ENCODE results near the gene TNFAIP1.

The TNFAIP1 gene

DNA sequence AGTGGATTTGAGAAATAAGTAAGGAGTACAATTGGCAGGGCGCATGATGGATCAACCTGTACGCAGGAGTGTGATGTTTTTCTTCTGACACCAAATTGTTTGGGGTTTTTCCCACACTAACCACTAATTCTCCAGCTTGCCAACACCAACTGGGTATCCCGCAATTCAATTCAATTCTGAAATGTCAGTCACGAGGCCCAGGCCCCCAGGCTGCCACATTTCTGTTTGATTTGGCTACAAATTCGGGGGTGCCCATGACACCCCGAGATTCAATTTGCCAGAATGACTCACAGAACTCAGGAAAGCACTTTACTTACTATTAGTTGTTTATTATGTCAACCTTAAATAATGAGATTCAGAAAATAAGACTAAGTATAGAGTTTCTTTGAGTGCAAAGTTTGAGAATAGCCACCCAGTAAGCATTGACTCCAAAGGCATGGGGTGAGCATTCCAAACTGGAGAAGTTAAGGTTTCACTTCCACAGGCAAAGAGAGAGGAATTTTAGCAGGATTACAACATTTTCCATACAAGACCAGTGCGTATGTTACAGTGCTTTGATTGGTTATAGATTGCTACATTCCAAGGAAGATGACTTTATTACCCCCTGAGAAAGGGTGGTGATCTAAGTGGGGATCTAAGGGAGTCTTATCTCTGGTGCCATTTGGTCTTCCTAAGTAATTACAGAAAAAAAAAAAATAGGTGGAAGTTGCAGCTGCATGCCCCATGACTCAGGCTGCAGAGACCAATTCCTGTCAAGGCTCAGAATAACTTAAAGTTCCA, 59.0 kb downstream of the TNFAIP1 start:
- DNase-seq (ENCODE audit: insufficient read length, low spot score) (no peak), FAIRE-seq (no peak)

DNA sequence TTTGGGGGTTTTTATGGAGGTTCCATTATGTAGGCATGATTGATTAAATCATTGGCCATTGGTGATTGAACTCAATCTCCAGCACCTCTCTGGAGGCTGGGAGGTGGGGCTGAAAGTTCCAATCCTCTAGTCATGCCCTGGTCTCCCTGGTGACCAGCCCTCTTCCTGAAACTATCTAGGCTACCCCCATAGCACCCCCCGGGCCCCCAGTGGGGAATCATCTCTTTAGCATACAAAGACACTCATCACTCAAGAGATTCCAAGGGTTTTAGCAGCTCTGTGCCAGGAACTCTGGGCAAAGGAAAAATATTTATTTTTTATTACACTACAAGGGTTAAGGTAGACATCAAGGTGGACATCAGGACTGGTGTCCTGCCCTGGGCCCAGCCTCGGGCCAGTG, 59.9 kb downstream of the TNFAIP1 start:
- FAIRE-seq (no peak), DNase-seq (ENCODE audit: insufficient read length, low spot score) (no peak)

DNA sequence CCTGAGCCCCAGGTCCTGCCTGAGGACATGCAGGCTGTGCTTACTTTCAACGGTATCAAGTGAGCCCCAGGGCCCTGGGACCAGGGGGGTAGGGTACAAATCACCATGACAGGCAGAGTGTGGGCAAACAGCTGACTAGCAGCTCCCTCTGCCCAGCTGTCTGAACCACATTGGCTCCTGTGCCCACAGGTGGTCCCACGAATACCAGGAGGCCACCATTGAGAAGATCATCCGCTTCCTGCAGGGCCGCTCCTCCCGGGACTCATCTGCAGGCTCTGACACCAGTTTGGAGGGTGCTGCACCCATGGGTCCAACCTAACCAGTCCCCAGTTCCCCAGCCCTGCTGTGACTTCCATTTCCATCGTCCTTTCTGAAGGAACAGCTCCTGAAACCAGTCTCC, 60.4 kb downstream of the TNFAIP1 start:
- DNase-seq (ENCODE audit: insufficient read length, low spot score) (no peak), FAIRE-seq (no peak)
